Measurements from ENCODE around the gene COL19A1.

Gene COL19A1

GRCh38 chr6:70215460-70216108 is 349.2 kb downstream of the COL19A1 start:
- in situ Hi-C loops (cut with MboI; ENCODE audit: low sequenced_read_pairs), result no loop called here

GRCh38 chr6:70216767-70217166 is 350.4 kb downstream of the COL19A1 start:
- in situ Hi-C loops (cut with MboI; ENCODE audit: low sequenced_read_pairs), result no loop called here

- in situ Hi-C loops (cut with MboI; ENCODE audit: low sequenced_read_pairs), result no loop called here
Measured at GRCh38 chr6:70219943-70220613, 353.7 kb downstream of the COL19A1 start.

- in situ Hi-C loops (cut with MboI; ENCODE audit: low sequenced_read_pairs), result no loop called here
Measured at GRCh38 chr6:70221025-70221714, 354.8 kb downstream of the COL19A1 start.

DNA sequence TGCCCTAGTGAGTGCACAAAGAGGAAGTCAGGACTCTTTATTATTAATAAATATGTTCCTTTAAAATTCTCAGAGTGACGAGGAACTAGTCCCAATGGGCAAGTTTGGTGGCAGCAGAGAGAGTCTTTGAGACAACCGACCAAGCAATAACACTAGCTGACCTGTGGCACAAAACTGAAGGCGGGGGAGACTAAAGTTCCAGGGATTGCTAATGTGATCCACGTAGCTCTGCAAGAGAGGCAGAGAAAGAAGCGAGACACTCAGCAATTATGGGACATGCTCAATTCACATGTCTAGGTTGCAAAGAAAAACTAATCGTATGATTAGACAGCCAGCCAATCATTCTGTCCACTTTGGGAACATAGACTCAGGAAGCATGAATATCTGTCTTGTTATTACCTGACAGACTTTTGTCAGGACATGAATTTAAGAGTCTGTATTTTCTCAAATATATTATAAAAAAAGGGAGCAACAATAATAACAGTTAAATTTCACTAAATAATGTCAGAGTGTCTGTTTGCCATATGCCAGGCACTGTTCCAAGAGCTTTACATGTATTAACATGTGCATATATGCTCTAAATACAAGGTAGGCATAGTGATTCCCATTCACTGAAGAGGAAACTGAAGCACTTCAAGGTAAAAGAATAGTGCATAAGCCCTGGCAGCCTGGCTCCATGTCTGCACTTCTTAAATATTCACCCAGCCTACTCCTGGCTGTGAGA is 355.5 kb downstream of the COL19A1 start:
- in situ Hi-C loops (cut with MboI; ENCODE audit: low sequenced_read_pairs), result no loop called here

GRCh38 chr6:70222439-70222749 is 356.0 kb downstream of the COL19A1 start:
- in situ Hi-C loops (cut with MboI; ENCODE audit: low sequenced_read_pairs), result no loop called here

- in situ Hi-C loops (cut with MboI; ENCODE audit: low sequenced_read_pairs), result no loop called here
Measured at GRCh38 chr6:70225055-70225454, 358.7 kb downstream of the COL19A1 start.

DNA sequence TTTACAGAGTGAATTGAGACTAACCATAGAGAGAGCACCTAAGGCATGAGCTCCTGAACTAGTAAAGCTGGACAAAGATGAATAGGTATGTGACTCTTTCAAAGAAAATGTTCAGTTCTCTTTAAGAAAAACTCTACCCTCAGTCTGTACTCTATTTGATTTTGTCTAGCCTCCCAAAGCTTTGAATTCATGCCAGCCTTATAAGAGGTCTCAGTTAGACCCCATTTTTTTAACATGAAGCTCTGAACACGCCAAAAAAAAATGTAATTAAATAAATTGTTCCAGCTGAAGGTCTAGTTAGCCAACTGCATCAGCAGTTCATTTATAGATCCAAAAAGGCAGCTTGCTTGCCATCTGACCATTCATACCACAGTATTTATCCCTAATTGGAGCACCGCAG is 365.0 kb downstream of the COL19A1 start:
- in situ Hi-C loops (cut with MboI; ENCODE audit: low sequenced_read_pairs), result no loop called here

DNA sequence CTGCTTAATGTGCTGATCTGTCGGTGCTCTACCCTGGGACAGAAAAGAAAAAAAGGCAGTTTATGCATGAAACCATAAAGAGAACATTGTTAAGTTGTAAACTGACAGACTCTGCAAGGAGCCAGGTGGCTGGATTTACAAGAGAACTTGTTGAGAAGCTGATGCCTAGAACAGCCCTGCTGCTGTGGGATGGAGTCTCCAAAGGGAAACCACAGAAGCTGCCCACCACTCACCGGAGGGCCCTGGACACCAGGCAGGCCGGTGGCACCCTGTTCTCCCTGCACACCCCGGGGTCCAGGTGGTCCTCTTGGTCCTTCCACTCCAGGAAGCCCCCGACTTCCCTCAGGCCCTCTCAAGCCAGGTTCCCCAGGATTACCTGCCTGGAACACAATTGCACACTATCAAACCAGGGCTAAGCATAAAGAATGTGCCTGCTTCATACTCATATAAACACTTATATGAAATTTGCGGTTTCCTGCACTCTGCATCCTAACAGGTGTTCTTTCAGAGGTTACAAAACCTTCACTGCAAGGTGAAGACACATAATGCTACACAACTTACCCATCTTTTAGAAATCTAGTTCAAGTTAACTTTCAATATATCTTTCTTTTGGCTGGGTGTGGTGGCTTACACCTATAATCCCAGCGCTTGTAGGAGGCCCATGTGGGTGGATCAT is 368.3 kb downstream of the COL19A1 start:
- in situ Hi-C loops (cut with MboI; ENCODE audit: low sequenced_read_pairs), result no loop called here

GRCh38 chr6:70236343-70236742 is 370.0 kb downstream of the COL19A1 start:
- in situ Hi-C loops (cut with MboI; ENCODE audit: low sequenced_read_pairs), result no loop called here

DNA sequence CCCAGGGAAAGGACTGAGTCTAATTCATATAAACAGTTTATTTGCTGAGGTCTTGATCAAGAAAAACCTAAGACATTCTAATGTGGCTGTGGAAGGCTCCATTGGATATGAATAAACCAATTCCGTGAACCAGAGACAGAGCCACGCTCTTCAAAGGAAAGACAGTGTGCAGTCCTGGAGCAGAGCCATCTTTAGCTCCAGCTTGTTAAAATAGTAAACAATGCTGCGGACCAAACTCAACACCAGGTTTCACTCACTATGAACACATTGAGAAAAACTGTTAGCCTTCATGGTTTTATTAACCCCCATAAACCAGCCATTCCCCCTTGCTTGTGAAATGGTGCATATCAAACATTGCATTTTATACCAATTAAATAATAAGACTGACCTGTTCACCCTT is 374.7 kb downstream of the COL19A1 start:
- in situ Hi-C loops (cut with MboI; ENCODE audit: low sequenced_read_pairs), result no loop called here

DNA sequence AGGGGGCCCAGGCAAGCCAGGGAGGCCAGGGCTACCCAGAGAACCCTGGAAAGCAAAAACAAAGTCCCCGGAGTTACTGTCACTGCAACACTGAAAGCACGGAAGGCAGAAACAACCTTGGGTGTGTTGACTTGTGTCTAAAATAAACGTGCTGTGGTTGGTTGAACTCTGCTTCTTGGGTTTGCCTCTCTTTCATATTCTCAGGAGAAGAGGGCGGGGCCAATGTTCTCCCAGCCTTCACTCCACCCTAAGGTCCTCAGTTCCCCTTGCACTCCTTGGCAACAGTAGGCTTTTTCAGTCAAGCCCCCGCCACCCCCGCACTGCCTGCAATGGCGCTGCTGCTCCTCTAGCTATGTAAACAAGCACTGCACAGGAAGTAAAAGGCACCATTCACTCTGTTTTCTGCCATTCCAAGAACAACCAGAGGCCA is 375.6 kb downstream of the COL19A1 start:
- in situ Hi-C loops (cut with MboI; ENCODE audit: low sequenced_read_pairs), result no loop called here

DNA sequence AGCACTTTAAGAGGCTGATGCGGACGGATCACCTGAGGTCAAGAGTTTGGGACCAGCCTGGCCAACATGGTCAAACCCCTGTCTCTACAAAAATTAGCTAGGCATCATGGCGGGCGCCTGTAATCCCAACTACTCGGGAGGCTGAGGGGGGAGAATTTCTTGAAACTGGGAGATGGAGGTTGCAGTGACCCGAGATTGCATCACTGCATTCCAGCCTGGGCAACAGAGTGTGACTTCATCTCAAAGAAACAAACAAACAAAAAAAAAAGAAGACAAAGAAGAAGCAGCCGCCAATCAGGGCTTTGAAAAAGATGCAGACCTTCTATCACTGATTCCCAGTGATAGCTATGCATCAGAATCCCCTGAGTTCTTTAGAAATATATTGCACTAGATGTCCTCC is 379.8 kb downstream of the COL19A1 start:
- in situ Hi-C loops (cut with MboI; ENCODE audit: low sequenced_read_pairs), result no loop called here

DNA sequence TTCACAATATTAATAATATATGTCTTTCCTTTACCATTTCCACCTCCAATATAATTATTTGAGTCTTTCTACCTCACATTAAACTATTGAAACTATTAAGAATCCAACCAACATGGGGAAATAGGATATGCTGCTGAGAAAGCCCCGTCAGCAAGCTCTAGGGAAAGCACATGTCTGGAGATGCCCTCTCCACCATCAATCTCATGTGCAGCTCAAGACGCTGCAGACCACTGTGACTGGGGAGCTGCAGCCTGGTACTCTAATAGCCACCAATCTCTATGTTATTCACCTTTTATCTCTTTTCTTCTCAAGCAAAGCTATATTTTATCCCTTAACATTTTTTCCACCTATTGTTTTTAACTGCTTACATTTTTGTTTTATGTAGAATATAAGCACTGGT is 386.2 kb downstream of the COL19A1 start:
- in situ Hi-C loops (cut with MboI; ENCODE audit: low sequenced_read_pairs), result no loop called here

DNA sequence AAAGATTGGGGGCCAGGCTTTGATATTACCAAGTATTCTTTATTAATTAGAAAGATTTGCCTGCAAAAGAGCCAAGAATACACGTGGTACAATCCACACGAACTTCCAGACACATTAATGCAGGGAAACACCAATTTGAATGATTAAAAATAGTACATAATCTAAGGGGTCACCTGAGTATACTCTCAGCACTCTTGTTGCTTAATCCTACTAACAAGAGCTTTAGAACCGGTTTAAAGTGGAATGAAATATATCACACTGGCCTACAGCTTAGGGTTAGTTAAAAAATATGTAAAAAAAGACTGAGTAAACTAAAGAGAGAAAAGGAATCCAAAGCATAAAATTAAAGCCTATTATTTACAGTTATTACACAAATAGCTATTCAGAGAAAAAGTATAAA is 387.6 kb downstream of the COL19A1 start:
- in situ Hi-C loops (cut with MboI; ENCODE audit: low sequenced_read_pairs), result no loop called here

DNA sequence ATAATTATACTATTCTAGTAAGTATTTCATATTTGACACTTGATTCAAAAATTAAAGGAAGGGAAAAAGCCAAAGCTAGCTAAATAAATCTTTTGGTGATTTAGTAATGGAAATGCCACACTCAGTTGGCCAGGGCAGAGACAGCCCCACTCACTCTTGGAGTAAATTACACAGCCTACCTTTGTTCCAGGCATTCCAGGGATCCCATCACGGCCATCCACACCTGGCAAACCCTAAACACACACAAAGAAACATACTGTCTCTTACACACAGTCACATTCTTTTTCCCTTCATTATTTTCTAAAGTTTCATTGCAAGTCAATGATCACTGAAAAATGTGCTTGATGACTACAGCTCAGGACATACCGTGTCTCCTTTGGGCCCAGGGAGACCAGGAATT is 388.4 kb downstream of the COL19A1 start:
- in situ Hi-C loops (cut with MboI; ENCODE audit: low sequenced_read_pairs), result no loop called here

- in situ Hi-C loops (cut with MboI; ENCODE audit: low sequenced_read_pairs), result no loop called here
Measured at GRCh38 chr6:70257768-70258273, 391.5 kb downstream of the COL19A1 start.

DNA sequence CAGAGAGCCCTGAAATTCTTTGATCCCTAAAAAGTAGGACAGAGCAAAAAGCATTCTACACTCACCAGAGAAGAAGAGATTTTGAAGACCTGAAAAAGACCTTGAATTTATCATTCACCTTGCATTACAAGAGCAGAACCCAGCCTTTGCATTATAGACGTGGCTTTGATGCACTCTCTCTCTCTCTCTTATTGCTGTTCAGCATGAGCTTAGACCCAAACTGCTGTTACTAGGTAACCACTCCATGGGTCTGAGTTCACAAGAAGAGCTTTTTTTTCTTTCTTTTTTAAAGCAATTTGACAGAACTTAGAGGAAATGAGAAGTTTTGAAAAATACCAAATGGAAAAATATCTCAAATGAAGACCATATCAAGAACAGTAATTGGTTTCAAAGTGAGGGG is 392.1 kb downstream of the COL19A1 start:
- in situ Hi-C loops (cut with MboI; ENCODE audit: low sequenced_read_pairs), result no loop called here
